ENCODE results near the gene ALX4. TPM values are rescaled to one million over a fixed set of nuclear protein-coding genes. Genes with fewer than 3 reads are reported as not detected.

The ALX4 gene
- total and polyA plus RNA-seq, 2 donors from 2014 or later: 0.09 to 0.16 TPM

DNA sequence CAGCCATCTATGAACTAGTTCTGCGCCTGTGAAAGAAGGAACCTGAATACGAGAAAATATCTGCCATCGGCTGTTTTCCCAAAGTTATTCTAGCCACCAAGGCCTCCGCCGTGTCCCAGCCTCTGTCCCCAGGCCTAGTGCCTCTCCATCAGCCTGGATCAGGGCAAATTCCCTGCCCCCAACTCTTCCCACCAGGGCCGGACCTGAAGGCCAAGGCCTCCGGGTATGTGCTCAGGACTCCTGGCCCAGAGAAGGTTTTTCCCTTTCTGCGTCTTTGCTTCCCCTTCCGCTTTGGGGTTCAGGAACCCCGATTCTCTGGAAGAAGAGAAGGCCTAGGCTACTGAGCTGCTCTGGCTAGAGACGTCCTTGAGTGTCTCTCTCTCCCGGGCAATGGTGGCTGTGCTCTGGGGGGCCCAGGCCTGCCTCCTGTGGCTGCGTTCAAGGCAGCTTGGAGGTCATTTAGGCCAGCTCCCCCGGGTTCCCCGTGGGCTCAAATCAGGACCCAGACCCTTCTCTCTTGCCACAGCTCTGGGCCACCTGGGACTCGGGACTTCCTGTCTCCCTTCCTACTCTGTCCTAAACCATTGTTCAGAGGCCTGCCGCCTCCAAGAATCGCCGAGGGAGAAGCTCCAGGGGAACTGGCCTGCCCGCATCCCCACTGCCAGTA lies 1.6 kb downstream of the ALX4 start:
- no peak for FAIRE-seq
- Histone ChIP-seq H3K4me3 (ENCODE audit: low read length in 3 of 3) (no peak overlapping the region), H3K4me1 (ENCODE audit: control insufficient read depth in 2 of 3, insufficient read depth in 2 of 3, low read depth in 1 of 3, low read length in 3 of 3) (peaks cover 0 to 12% (median 0%) of the 10 kb centered on the region in 3 donors), H3K9ac (ENCODE audit: low read length in 3 of 3) (no peak overlapping the region), H3K36me3 (ENCODE audit: control insufficient read depth in 2 of 3, insufficient read depth in 3 of 3, low read length in 3 of 3) (no peaks in the 10 kb centered on the region), H3K27me3 (ENCODE audit: control insufficient read depth, insufficient read depth, low read length) (peaks cover 81% of the 10 kb centered on the region), H3K9me3 (ENCODE audit: control insufficient read depth in 2 of 3, insufficient read depth in 1 of 3, low read length in 3 of 3) (no peaks in the 10 kb centered on the region), H3K27ac (ENCODE audit: low read depth in 2 of 2, low read length in 2 of 2) (no peak overlapping the region)
- TF ChIP-seq CTCF (IDR thresholded peaks at IDR 0.05; ENCODE audit: borderline replicate concordance, extremely low read depth, insufficient read depth): no peak
- peak in 2 of 5 donors; percentile 9 to 40 for DNase-seq
- intact Hi-C loops (cut with DNase I): no loop called here

GRCh38 chr11:44307340-44308099 lies 2.4 kb downstream of the ALX4 start:
- H3K9ac ChIP-seq (ENCODE audit: low read length in 3 of 3): no peak overlapping the region
- DNase-seq (peak in 1 of 5 donors; percentile 0), FAIRE-seq (no peak)
- peaks cover 0 to 12% (median 0%) of the 10 kb centered on the region in 3 donors for H3K4me1 ChIP-seq (ENCODE audit: control insufficient read depth in 2 of 3, insufficient read depth in 2 of 3, low read depth in 1 of 3, low read length in 3 of 3)
- TF ChIP-seq CTCF (IDR thresholded peaks at IDR 0.05; ENCODE audit: borderline replicate concordance, extremely low read depth, insufficient read depth): no peak
- H3K36me3 ChIP-seq (ENCODE audit: control insufficient read depth in 2 of 3, insufficient read depth in 3 of 3, low read length in 3 of 3): no peaks in the 10 kb centered on the region
- intact Hi-C loops (cut with DNase I): no loop called here
- no peaks in the 10 kb centered on the region for H3K9me3 ChIP-seq (ENCODE audit: control insufficient read depth in 2 of 3, insufficient read depth in 1 of 3, low read length in 3 of 3)
- peaks cover 75% of the 10 kb centered on the region for H3K27me3 ChIP-seq (ENCODE audit: control insufficient read depth, insufficient read depth, low read length)
- H3K4me3 ChIP-seq (ENCODE audit: low read length in 3 of 3): no peak overlapping the region
- no peak overlapping the region for H3K27ac ChIP-seq (ENCODE audit: low read depth in 2 of 2, low read length in 2 of 2)

DNA sequence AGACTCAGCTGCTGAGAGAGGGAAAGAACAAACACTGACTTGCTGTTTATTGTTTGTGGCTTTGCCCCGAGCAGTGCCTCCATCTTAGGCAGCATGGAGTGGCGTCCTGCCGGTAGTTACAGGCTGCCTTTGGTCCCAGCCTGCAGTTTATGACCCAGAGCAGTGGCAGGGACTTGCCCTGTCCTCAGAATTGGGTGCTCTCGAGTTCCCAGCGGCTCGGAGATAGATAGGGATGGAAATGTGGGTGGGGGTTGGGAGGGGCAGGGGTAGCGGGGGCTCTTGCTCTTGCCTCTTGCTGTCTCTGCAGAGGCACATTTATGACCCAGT lies 3.1 kb downstream of the ALX4 start:
- H3K36me3 ChIP-seq (ENCODE audit: control insufficient read depth in 2 of 3, insufficient read depth in 3 of 3, low read length in 3 of 3): no peaks in the 10 kb centered on the region
- no peak for DNase-seq
- intact Hi-C loops (cut with DNase I): no loop called here
- no peak for TF ChIP-seq CTCF (IDR thresholded peaks at IDR 0.05; ENCODE audit: borderline replicate concordance, extremely low read depth, insufficient read depth)
- H3K9ac ChIP-seq (ENCODE audit: low read length in 3 of 3): no peak overlapping the region
- no peak for FAIRE-seq
- H3K4me1 ChIP-seq (ENCODE audit: control insufficient read depth in 2 of 3, insufficient read depth in 2 of 3, low read depth in 1 of 3, low read length in 3 of 3): peaks cover 0 to 12% (median 0%) of the 10 kb centered on the region in 3 donors
- H3K4me3 ChIP-seq (ENCODE audit: low read length in 3 of 3): no peak overlapping the region
- H3K27me3 ChIP-seq (ENCODE audit: control insufficient read depth, insufficient read depth, low read length): peaks cover 74% of the 10 kb centered on the region
- no peaks in the 10 kb centered on the region for H3K9me3 ChIP-seq (ENCODE audit: control insufficient read depth in 2 of 3, insufficient read depth in 1 of 3, low read length in 3 of 3)
- no peak overlapping the region for H3K27ac ChIP-seq (ENCODE audit: low read depth in 2 of 2, low read length in 2 of 2)
